NCI-H748 treated with DMSO at 0.1 percent for 48 hours (cell line): ENCODE measurements around the gene TPM1.
A peak's percentile ranks its signal among the peaks of the same experiment; 100 is the strongest.

Experiments used
- DNase-seq: peaks from one replicate; lab custom pipeline; 2025; lab: John Stamatoyannopoulos, UW

TPM1 gene

GRCh38 chr15:63016234-63016633 lies 26.3 kb upstream of the TPM1 start:
- no peak for DNase-seq

GRCh38 chr15:63018639-63019038 lies 23.9 kb upstream of the TPM1 start:
- DNase-seq, result no peak

- DNase-seq, result no peak
These were observed 22.9 kb upstream of the TPM1 start for GRCh38 chr15:63019511-63020109.

- DNase-seq, result no peak
These were observed 22.4 kb upstream of the TPM1 start for GRCh38 chr15:63020128-63020527.

GRCh38 chr15:63020759-63021430 lies 21.7 kb upstream of the TPM1 start:
- no peak for DNase-seq

GRCh38 chr15:63022181-63022580 lies 20.4 kb upstream of the TPM1 start:
- DNase-seq, result no peak

- no peak for DNase-seq
These were observed 19.9 kb upstream of the TPM1 start for GRCh38 chr15:63022663-63023062.

GRCh38 chr15:63023351-63023945 lies 19.1 kb upstream of the TPM1 start:
- no peak for DNase-seq

- no peak for DNase-seq
These were observed 17.1 kb upstream of the TPM1 start for GRCh38 chr15:63025460-63025859.

GRCh38 chr15:63027646-63028045 lies 14.9 kb upstream of the TPM1 start:
- DNase-seq, result no peak

GRCh38 chr15:63028442-63029110 lies 14.0 kb upstream of the TPM1 start:
- DNase-seq, result no peak

- DNase-seq, result no peak
These were observed 12.9 kb upstream of the TPM1 start for GRCh38 chr15:63029676-63030075.

GRCh38 chr15:63030101-63030551 lies 12.4 kb upstream of the TPM1 start:
- DNase-seq, result no peak

GRCh38 chr15:63034578-63034977 lies 8.0 kb upstream of the TPM1 start:
- DNase-seq, result no peak

GRCh38 chr15:63035253-63035652 lies 7.3 kb upstream of the TPM1 start:
- no peak for DNase-seq

- DNase-seq, result no peak
These were observed 6.6 kb upstream of the TPM1 start for GRCh38 chr15:63035977-63036376.

- DNase-seq, result peak; percentile 25
These were observed 4.4 kb upstream of the TPM1 start for GRCh38 chr15:63037976-63038720.

GRCh38 chr15:63038926-63039673 lies 3.4 kb upstream of the TPM1 start:
- DNase-seq, result no peak

GRCh38 chr15:63039811-63040210 lies 2.7 kb upstream of the TPM1 start:
- DNase-seq, result no peak

- DNase-seq, result no peak
These were observed 2.0 kb upstream of the TPM1 start for GRCh38 chr15:63040509-63040908.

- DNase-seq, result no peak
These were observed 1.6 kb upstream of the TPM1 start for GRCh38 chr15:63040954-63041353.
